Measurements from ENCODE around the gene CUL4A. TPM values are rescaled to one million over a fixed set of nuclear protein-coding genes. Genes with fewer than 3 reads are reported as not detected.
A peak's percentile ranks its signal among the peaks of the same experiment; 100 is the strongest.

Gene CUL4A
- polyA plus RNA-seq, 1 of the 3 experiments (the other 2 are of a cell fraction), result 51.2 TPM

- TF ChIP-seq, protein P1, sequence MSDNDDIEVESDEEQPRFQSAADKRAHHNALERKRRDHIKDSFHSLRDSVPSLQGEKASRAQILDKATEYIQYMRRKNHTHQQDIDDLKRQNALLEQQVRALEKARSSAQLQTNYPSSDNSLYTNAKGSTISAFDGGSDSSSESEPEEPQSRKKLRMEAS (IDR thresholded peaks at IDR 0.05; ENCODE audit: low read depth), result peak; percentile 98
- TF ChIP-seq USF1 (IDR thresholded peaks at IDR 0.05; ENCODE audit: borderline replicate concordance, low read depth) (peak; percentile 100), CTCF (IDR thresholded peaks at IDR 0.05) (no peak), CHD2 (IDR thresholded peaks at IDR 0.05; ENCODE audit: low read length, partially characterized antibody) (peak; percentile 100), GATA2 (CRISPR knock-in tag; IDR thresholded peaks at IDR 0.05) (no peak), ELF1 (IDR thresholded peaks at IDR 0.05) (peak; percentile 86), TCF12 (IDR thresholded peaks at IDR 0.05) (peak; percentile 16; the same call in 1 of the 2 replicates), RXRA (IDR thresholded peaks at IDR 0.05; ENCODE audit: borderline replicate concordance, low read depth) (no peak), POLR2AphosphoS5 (IDR thresholded peaks at IDR 0.05; ENCODE audit: low read depth, low read length) (peak; percentile 67), RFX5 (IDR thresholded peaks at IDR 0.05; ENCODE audit: low read length) (no peak), NFIC (IDR thresholded peaks at IDR 0.05; ENCODE audit: borderline replicate concordance) (peak; percentile 73; the same call in 1 of the 2 replicates), RCOR1 (IDR thresholded peaks at IDR 0.05; ENCODE audit: low read length) (peak; percentile 89), EP300 (IDR thresholded peaks at IDR 0.05; ENCODE audit: borderline replicate concordance in 1 of 2, low read depth in 1 of 2, low read length in 1 of 2) (peak; percentile 31 to 74; a peak in 2 of 4 replicates), EZH2phosphoT487 (IDR thresholded peaks at IDR 0.05; ENCODE audit: borderline replicate concordance, low read depth) (no peak), SMC3 (IDR thresholded peaks at IDR 0.05; ENCODE audit: low read depth, low read length) (no peak), JUND (IDR thresholded peaks at IDR 0.05) (peak; percentile 60; the same call in 1 of the 2 replicates), RAD21 (IDR thresholded peaks at IDR 0.05; ENCODE audit: low read length) (no peak), FOXM1 (IDR thresholded peaks at IDR 0.05; ENCODE audit: low read depth) (no peak)
- TF ChIP-seq, protein P2, sequence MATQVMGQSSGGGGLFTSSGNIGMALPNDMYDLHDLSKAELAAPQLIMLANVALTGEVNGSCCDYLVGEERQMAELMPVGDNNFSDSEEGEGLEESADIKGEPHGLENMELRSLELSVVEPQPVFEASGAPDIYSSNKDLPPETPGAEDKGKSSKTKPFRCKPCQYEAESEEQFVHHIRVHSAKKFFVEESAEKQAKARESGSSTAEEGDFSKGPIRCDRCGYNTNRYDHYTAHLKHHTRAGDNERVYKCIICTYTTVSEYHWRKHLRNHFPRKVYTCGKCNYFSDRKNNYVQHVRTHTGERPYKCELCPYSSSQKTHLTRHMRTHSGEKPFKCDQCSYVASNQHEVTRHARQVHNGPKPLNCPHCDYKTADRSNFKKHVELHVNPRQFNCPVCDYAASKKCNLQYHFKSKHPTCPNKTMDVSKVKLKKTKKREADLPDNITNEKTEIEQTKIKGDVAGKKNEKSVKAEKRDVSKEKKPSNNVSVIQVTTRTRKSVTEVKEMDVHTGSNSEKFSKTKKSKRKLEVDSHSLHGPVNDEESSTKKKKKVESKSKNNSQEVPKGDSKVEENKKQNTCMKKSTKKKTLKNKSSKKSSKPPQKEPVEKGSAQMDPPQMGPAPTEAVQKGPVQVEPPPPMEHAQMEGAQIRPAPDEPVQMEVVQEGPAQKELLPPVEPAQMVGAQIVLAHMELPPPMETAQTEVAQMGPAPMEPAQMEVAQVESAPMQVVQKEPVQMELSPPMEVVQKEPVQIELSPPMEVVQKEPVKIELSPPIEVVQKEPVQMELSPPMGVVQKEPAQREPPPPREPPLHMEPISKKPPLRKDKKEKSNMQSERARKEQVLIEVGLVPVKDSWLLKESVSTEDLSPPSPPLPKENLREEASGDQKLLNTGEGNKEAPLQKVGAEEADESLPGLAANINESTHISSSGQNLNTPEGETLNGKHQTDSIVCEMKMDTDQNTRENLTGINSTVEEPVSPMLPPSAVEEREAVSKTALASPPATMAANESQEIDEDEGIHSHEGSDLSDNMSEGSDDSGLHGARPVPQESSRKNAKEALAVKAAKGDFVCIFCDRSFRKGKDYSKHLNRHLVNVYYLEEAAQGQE (IDR thresholded peaks at IDR 0.05; ENCODE audit: low read depth, low read length), result peak; percentile 70
- TF ChIP-seq, protein P3, sequence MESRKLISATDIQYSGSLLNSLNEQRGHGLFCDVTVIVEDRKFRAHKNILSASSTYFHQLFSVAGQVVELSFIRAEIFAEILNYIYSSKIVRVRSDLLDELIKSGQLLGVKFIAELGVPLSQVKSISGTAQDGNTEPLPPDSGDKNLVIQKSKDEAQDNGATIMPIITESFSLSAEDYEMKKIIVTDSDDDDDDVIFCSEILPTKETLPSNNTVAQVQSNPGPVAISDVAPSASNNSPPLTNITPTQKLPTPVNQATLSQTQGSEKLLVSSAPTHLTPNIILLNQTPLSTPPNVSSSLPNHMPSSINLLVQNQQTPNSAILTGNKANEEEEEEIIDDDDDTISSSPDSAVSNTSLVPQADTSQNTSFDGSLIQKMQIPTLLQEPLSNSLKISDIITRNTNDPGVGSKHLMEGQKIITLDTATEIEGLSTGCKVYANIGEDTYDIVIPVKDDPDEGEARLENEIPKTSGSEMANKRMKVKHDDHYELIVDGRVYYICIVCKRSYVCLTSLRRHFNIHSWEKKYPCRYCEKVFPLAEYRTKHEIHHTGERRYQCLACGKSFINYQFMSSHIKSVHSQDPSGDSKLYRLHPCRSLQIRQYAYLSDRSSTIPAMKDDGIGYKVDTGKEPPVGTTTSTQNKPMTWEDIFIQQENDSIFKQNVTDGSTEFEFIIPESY (IDR thresholded peaks at IDR 0.05; ENCODE audit: borderline replicate concordance, low read depth), result peak; percentile 98
Observed at GRCh38 chr13:113296823-113297369, 87.5 kb downstream of the CUL4A start, which contains the start of gene LAMP1 (continued).
